ENCODE results near the gene GNG12.
"Not testable (repeated sequence)": the region's sequence is repeated elsewhere in the genome, so short reads cannot be mapped to it uniquely, and the experiment has no call there.

GNG12 gene

GRCh38 chr1:67749844-67750690 lies 83.2 kb downstream of the GNG12 start:
- DNase-seq: peak; percentile 79

- no peak for DNase-seq
Measured at GRCh38 chr1:67749263-67749843, 83.9 kb downstream of the GNG12 start.

- DNase-seq: no peak
Measured at GRCh38 chr1:67748630-67749029, 84.6 kb downstream of the GNG12 start.

GRCh38 chr1:67747671-67748546 lies 85.4 kb downstream of the GNG12 start:
- no peak for DNase-seq

GRCh38 chr1:67745875-67746698 lies 87.2 kb downstream of the GNG12 start:
- no peak for DNase-seq

- DNase-seq: no peak
Measured at GRCh38 chr1:67743072-67743725, 90.1 kb downstream of the GNG12 start.

GRCh38 chr1:67741736-67742135 lies 91.5 kb downstream of the GNG12 start:
- no peak for DNase-seq

GRCh38 chr1:67741121-67741520 lies 92.1 kb downstream of the GNG12 start:
- DNase-seq: no peak

- DNase-seq: no peak
Measured at GRCh38 chr1:67740543-67740942, 92.7 kb downstream of the GNG12 start.

GRCh38 chr1:67739361-67739760 lies 93.9 kb downstream of the GNG12 start:
- no peak for DNase-seq

GRCh38 chr1:67738401-67738800 lies 94.9 kb downstream of the GNG12 start:
- no peak for DNase-seq

- DNase-seq: no peak
Measured at GRCh38 chr1:67737875-67738274, 95.4 kb downstream of the GNG12 start.

- no peak for DNase-seq
Measured at GRCh38 chr1:67736750-67737149, 96.5 kb downstream of the GNG12 start.

- DNase-seq: no peak
Measured at GRCh38 chr1:67735806-67736627, 97.2 kb downstream of the GNG12 start.

- DNase-seq: no peak
Measured at GRCh38 chr1:67735206-67735605, 98.1 kb downstream of the GNG12 start.

- DNase-seq: no peak
Measured at GRCh38 chr1:67734323-67734690, 99.0 kb downstream of the GNG12 start.

- DNase-seq: no peak
Measured at GRCh38 chr1:67733681-67734322, 99.5 kb downstream of the GNG12 start.

- DNase-seq: no peak
Measured at GRCh38 chr1:67732750-67733151, 100.5 kb downstream of the GNG12 start.

GRCh38 chr1:67731322-67731721 lies 101.9 kb downstream of the GNG12 start:
- DNase-seq: no peak

GRCh38 chr1:67730312-67730711 lies 103.0 kb downstream of the GNG12 start:
- not testable (repeated sequence) for DNase-seq

GRCh38 chr1:67729872-67730271 lies 103.4 kb downstream of the GNG12 start:
- no peak for DNase-seq

Measured in DMS79 treated with DMSO at 0.1 percent for 48 hours (cell line).